Erythroblast (primary cell): ENCODE results near the gene FAM217B.

Experiments used
- GATA1 ChIP-seq: IDR thresholded peaks from 2 replicates; pipeline ENCODE4 v1.6.1; 2011; ENCODE audit warnings: low read depth, mild to moderate bottlenecking, control low read depth, low read length, moderate library complexity
- POLR2A ChIP-seq: IDR thresholded peaks from 2 replicates; pipeline ENCODE4 v1.6.1; 2011; ENCODE audit warnings: mild to moderate bottlenecking, low read length

GRCh38 chr20:59996108-59996507 lies 55.9 kb downstream of the FAM217B start:
- TF ChIP-seq POLR2A (no peak), GATA1 (no peak)
